ENCODE results near the gene TBC1D22A. TPM values are rescaled to one million over a fixed set of nuclear protein-coding genes. Genes with fewer than 3 reads are reported as not detected.

The TBC1D22A gene
- total RNA-seq, 1 donor from 2014 or later: 24.2 TPM

DNA sequence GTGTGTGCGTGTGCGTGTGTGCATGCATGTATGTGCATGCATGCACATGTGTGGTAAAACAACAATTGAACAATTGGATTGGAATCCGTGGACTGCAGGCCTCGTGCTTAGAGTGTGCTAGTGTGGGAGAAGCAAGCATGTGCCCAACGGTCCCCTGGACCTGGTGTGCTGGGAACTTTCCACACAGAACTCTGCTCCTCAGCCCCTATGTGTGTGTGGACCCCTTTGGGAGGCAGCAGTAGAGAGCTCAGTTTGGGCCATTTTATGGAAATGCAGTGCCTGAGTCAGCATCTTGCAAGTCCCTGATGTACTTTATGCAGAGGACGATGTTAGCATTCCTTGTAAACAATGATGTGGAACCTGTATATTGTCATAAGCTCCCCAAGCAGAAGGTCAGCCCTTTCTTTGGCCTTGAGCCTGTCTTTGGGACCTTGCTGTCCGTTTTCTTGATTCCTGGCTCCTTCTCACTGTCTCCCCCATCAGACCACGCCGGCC is 167.3 kb downstream of the TBC1D22A start:
- Mint-ChIP-seq H3K27ac (ENCODE audit: unreplicated experiment) (no peak overlapping the region), H3K4me1 (ENCODE audit: low read depth, unreplicated experiment) (peaks cover 33% of the 10 kb centered on the region), H3K9me3 (ENCODE audit: unreplicated experiment) (no peaks in the 10 kb centered on the region), H3K4me3 (ENCODE audit: unreplicated experiment) (no peak overlapping the region), H3K27me3 (ENCODE audit: low read depth, unreplicated experiment) (no peaks in the 10 kb centered on the region), H3K36me3 (ENCODE audit: low read depth, unreplicated experiment) (peaks cover 17% of the 10 kb centered on the region)
- H3K4me3 ChIP-seq (ENCODE audit: insufficient read depth, low read depth, low read length): no peak overlapping the region
- H3K4me2 ChIP-seq (ENCODE audit: low read length): no peak overlapping the region
- H4K20me1 ChIP-seq (ENCODE audit: insufficient read depth, low read length): no peaks in the 10 kb centered on the region
- peaks cover 25% of the 10 kb centered on the region for H3K4me1 ChIP-seq (ENCODE audit: insufficient read depth, low read length)
- no peaks in the 10 kb centered on the region for H3K27me3 ChIP-seq (ENCODE audit: insufficient read depth, low read length)
- no peaks in the 10 kb centered on the region for H3K79me2 ChIP-seq (ENCODE audit: insufficient read depth, low read length)
- no peaks in the 10 kb centered on the region for H3K36me3 ChIP-seq (ENCODE audit: insufficient read depth, low read length)
- FAIRE-seq (no peak), DNase-seq (ENCODE audit: low read depth) (no peak)
- no peaks in the 10 kb centered on the region for H3K9me3 ChIP-seq (ENCODE audit: insufficient read depth, low read depth, low read length)
- no peak overlapping the region for H3K9ac ChIP-seq (ENCODE audit: low read length)
- no peak overlapping the region for H3K27ac ChIP-seq (ENCODE audit: low read depth, low read length)
- TF ChIP-seq, protein P1, sequence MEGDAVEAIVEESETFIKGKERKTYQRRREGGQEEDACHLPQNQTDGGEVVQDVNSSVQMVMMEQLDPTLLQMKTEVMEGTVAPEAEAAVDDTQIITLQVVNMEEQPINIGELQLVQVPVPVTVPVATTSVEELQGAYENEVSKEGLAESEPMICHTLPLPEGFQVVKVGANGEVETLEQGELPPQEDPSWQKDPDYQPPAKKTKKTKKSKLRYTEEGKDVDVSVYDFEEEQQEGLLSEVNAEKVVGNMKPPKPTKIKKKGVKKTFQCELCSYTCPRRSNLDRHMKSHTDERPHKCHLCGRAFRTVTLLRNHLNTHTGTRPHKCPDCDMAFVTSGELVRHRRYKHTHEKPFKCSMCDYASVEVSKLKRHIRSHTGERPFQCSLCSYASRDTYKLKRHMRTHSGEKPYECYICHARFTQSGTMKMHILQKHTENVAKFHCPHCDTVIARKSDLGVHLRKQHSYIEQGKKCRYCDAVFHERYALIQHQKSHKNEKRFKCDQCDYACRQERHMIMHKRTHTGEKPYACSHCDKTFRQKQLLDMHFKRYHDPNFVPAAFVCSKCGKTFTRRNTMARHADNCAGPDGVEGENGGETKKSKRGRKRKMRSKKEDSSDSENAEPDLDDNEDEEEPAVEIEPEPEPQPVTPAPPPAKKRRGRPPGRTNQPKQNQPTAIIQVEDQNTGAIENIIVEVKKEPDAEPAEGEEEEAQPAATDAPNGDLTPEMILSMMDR (IDR thresholded peaks at IDR 0.05; ENCODE audit: insufficient read depth, low read depth, low read length): no peak
- no peak for TF ChIP-seq EZH2 (IDR thresholded peaks at IDR 0.05; ENCODE audit: insufficient read depth, low read length)
- H2AFZ ChIP-seq (ENCODE audit: low read depth, low read length): no peak overlapping the region

DNA sequence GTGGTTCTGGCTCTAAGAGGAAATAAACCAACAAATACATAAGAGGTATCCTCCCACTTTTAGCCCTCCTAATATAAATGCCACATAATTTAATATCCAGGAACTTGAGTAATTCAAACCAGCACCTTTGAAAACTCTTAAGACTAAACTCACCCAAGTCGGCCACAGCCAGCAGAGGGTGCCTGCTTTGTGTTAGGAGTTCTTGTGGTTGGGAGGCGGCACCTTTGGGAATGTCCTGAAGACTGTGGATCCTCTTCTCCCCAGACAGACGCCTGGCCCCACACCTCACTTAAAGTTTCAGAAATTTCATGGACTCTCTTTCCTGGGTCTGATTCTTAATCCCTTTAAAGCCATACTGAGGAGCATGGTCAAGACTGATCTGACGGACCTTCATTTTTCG is 169.0 kb downstream of the TBC1D22A start:
- Histone ChIP-seq H3K27ac (ENCODE audit: low read depth, low read length) (peak overlapping the region; percentile 83), H3K36me3 (ENCODE audit: insufficient read depth, low read length) (no peaks in the 10 kb centered on the region), H3K9ac (ENCODE audit: low read length) (peak overlapping the region; percentile 74), H2AFZ (ENCODE audit: low read depth, low read length) (no peak overlapping the region), H4K20me1 (ENCODE audit: insufficient read depth, low read length) (no peaks in the 10 kb centered on the region), H3K4me1 (ENCODE audit: insufficient read depth, low read length) (peaks cover 42% of the 10 kb centered on the region), H3K4me2 (ENCODE audit: low read length) (peak overlapping the region; percentile 80), H3K4me3 (ENCODE audit: insufficient read depth, low read depth, low read length) (no peak overlapping the region), H3K79me2 (ENCODE audit: insufficient read depth, low read length) (no peaks in the 10 kb centered on the region), H3K9me3 (ENCODE audit: insufficient read depth, low read depth, low read length) (no peaks in the 10 kb centered on the region), H3K27me3 (ENCODE audit: insufficient read depth, low read length) (no peaks in the 10 kb centered on the region)
- Mint-ChIP-seq H3K27me3 (ENCODE audit: low read depth, unreplicated experiment) (no peaks in the 10 kb centered on the region), H3K4me1 (ENCODE audit: low read depth, unreplicated experiment) (peaks cover 50% of the 10 kb centered on the region), H3K36me3 (ENCODE audit: low read depth, unreplicated experiment) (peaks cover 17% of the 10 kb centered on the region), H3K9me3 (ENCODE audit: unreplicated experiment) (no peaks in the 10 kb centered on the region), H3K27ac (ENCODE audit: unreplicated experiment) (peak overlapping the region; percentile 92), H3K4me3 (ENCODE audit: unreplicated experiment) (peak overlapping the region; percentile 17)
- DNase-seq (ENCODE audit: low read depth): peak; percentile 53
- TF ChIP-seq, protein P1 (IDR thresholded peaks at IDR 0.05; ENCODE audit: insufficient read depth, low read depth, low read length): peak; percentile 18
- no peak for TF ChIP-seq EZH2 (IDR thresholded peaks at IDR 0.05; ENCODE audit: insufficient read depth, low read length)
- FAIRE-seq: no peak

DNA sequence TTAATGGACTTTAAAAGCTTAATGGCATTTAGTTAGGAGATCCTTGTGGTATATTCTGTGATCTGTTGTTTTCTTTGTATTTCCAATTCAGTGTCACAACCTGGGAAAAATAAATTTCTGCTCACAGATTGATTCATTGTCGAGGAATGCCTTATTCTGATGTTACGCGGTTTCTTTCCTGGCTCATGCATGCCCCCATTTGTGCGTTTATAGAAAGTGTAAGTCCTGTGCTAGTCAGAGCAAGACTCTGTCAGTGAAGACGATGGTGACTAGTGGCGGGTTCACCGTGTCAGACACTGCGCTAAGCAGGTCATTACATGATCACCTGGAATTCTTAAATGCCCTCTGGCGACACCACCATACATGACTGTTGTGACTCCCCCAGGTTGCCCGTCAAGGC is 169.4 kb downstream of the TBC1D22A start:
- peak; percentile 87 for DNase-seq (ENCODE audit: low read depth)
- no peaks in the 10 kb centered on the region for H3K27me3 ChIP-seq (ENCODE audit: insufficient read depth, low read length)
- H3K4me3 Mint-ChIP-seq (ENCODE audit: unreplicated experiment): peak overlapping the region; percentile 17

More for the DNA sequence above, 169.4 kb downstream of the TBC1D22A start:
- Mint-ChIP-seq H3K36me3 (ENCODE audit: low read depth, unreplicated experiment) (peaks cover 17% of the 10 kb centered on the region), H3K9me3 (ENCODE audit: unreplicated experiment) (no peaks in the 10 kb centered on the region), H3K4me1 (ENCODE audit: low read depth, unreplicated experiment) (peaks cover 54% of the 10 kb centered on the region), H3K27me3 (ENCODE audit: low read depth, unreplicated experiment) (no peaks in the 10 kb centered on the region), H3K27ac (ENCODE audit: unreplicated experiment) (peak overlapping the region; percentile 92)
- Histone ChIP-seq H3K27ac (ENCODE audit: low read depth, low read length) (peak overlapping the region; percentile 83), H3K36me3 (ENCODE audit: insufficient read depth, low read length) (no peaks in the 10 kb centered on the region), H3K79me2 (ENCODE audit: insufficient read depth, low read length) (no peaks in the 10 kb centered on the region), H3K9me3 (ENCODE audit: insufficient read depth, low read depth, low read length) (no peaks in the 10 kb centered on the region), H3K4me1 (ENCODE audit: insufficient read depth, low read length) (peaks cover 46% of the 10 kb centered on the region), H3K9ac (ENCODE audit: low read length) (peak overlapping the region; percentile 74), H2AFZ (ENCODE audit: low read depth, low read length) (no peak overlapping the region), H3K4me2 (ENCODE audit: low read length) (peak overlapping the region; percentile 80), H3K4me3 (ENCODE audit: insufficient read depth, low read depth, low read length) (no peak overlapping the region), H4K20me1 (ENCODE audit: insufficient read depth, low read length) (no peaks in the 10 kb centered on the region)
- TF ChIP-seq, protein P1 (IDR thresholded peaks at IDR 0.05; ENCODE audit: insufficient read depth, low read depth, low read length): no peak
- TF ChIP-seq EZH2 (IDR thresholded peaks at IDR 0.05; ENCODE audit: insufficient read depth, low read length): no peak
- FAIRE-seq: peak; percentile 29

Data from astrocyte (in vitro differentiated cells and primary cell).